SJSA1 (cell line): Measurements from ENCODE around the gene CTNNA3. TPM values are rescaled to one million over a fixed set of nuclear protein-coding genes. Genes with fewer than 3 reads are reported as not detected.

Experiments
- DNase-seq, 2 experiments: peaks; one replicate each; pipeline ENCODE4 v3.0.0-alpha.2; 2015 to 2020; ENCODE audit warnings: low spot score in 2 of 2, low read depth in 1 of 2
- H3K27ac ChIP-seq: fragments of 250-450 bp; sonication (Bioruptor Pico); 2 replicates; pipeline ENCODE4 v1.5.1; 2020; ENCODE audit warnings: mild to moderate bottlenecking, moderate library complexity
- H3K27me3 ChIP-seq: fragments of 250-450 bp; sonication (Bioruptor Pico); replicated peaks from 2 replicates; pipeline ENCODE4 v1.5.1; 2020; ENCODE audit warnings: mild to moderate bottlenecking, moderate library complexity
- H3K36me3 ChIP-seq: fragments of 250-450 bp; sonication (Bioruptor Pico); 2 replicates; pipeline ENCODE4 v1.5.1; 2020; ENCODE audit warnings: mild to moderate bottlenecking
- H3K4me1 ChIP-seq: fragments of 250-450 bp; sonication (Bioruptor Pico); replicated peaks from 2 replicates; pipeline ENCODE4 v1.6.1; 2021; ENCODE audit warnings: mild to moderate bottlenecking
- H3K4me3 ChIP-seq: fragments of 250-450 bp; sonication (Bioruptor Pico); 2 replicates; pipeline ENCODE4 v1.5.1; 2020; ENCODE audit warnings: mild to moderate bottlenecking
- H3K9me3 ChIP-seq: fragments of 250-450 bp; sonication (Bioruptor Pico); replicated peaks from 2 replicates; pipeline ENCODE4 v1.5.1; 2020; ENCODE audit warnings: mild to moderate bottlenecking
- total RNA-seq: library from RNA; depleted of rRNA; stranded (reverse); fragments of >200 nt; shearing (Covaris generic); gene quantifications from 2 replicates; pipeline ENCODE4 v1.2.3, GENCODE V29; 2014

Gene CTNNA3
- total RNA-seq, 1 experiment from 2014 or later: 0.18 TPM

GRCh38 chr10:66964946-66965345 is 731.0 kb downstream of the CTNNA3 start:
- H3K9me3 ChIP-seq: no peaks in the 10 kb centered on the region
- no peak for DNase-seq
- H3K27me3 ChIP-seq: no peaks in the 10 kb centered on the region
- H3K36me3 ChIP-seq: no peaks in the 10 kb centered on the region
- H3K4me3 ChIP-seq: no peak overlapping the region
- no peaks in the 10 kb centered on the region for H3K4me1 ChIP-seq
- H3K27ac ChIP-seq: no peak overlapping the region

DNA sequence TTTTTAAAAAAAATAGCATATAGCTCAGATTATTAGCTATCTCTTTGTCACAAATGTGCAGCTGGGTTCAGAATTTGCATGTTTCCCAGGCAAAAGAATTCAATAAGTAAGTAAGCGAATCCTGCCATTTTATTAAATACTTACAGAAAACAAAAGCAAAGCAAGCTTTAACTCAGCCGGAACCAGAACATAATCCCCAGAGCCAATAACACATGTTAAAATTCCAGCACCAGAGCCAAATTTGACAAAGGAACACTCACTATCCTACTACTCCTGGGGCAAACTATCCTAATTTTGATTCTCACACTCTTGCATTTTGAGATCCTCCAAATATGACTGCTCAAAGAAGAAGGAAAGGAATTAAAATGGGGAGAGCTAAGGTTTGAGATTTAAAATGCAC is 737.5 kb downstream of the CTNNA3 start:
- no peaks in the 10 kb centered on the region for H3K27me3 ChIP-seq
- no peaks in the 10 kb centered on the region for H3K9me3 ChIP-seq
- H3K4me3 ChIP-seq: no peak overlapping the region
- DNase-seq: no peak
- H3K27ac ChIP-seq: no peak overlapping the region
- H3K36me3 ChIP-seq: no peaks in the 10 kb centered on the region
- no peaks in the 10 kb centered on the region for H3K4me1 ChIP-seq

DNA sequence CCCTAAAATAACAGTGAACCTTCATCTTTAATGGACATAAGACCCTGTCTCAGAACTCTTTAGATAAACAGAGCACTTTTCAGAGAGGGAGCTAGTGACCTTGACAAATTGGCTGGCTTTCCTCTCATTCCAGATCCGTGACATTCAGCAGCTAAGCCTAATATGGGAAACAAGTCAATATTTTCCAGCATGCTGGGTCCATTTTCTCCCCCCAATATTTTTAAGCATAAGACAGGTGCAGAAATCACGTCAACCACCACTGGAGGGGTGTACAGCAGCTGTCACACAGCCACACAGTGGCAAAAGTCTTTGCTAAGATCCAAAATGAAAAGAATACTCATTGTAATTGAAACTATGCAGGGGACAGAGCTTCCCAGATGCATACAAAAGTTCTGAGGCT is 744.1 kb downstream of the CTNNA3 start:
- Histone ChIP-seq H3K4me1 (no peaks in the 10 kb centered on the region), H3K36me3 (no peaks in the 10 kb centered on the region), H3K9me3 (no peaks in the 10 kb centered on the region), H3K27ac (no peak overlapping the region), H3K4me3 (no peak overlapping the region), H3K27me3 (no peaks in the 10 kb centered on the region)
- DNase-seq: no peak

DNA sequence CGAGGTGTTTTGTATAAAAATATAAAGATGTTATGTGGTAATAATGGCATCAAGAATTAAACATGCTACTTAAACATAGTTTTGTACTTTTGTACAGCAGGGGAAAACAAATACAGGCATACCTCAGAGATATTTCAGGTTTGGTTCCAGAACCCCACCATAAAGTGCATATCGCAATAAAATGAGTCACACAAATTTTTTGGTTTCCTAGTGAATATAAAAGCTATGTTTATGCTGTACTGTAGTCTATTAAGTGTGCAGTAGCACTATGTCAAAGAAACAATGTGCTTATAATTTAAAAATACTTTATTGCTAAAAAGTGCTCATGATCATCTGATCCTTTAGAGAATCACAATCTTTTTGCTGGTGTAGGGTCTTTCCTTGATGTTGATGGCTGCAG is 752.4 kb downstream of the CTNNA3 start:
- no peak for DNase-seq
- Histone ChIP-seq H3K4me1 (no peaks in the 10 kb centered on the region), H3K27me3 (no peaks in the 10 kb centered on the region), H3K4me3 (no peak overlapping the region), H3K9me3 (no peaks in the 10 kb centered on the region), H3K27ac (no peak overlapping the region), H3K36me3 (no peaks in the 10 kb centered on the region)

- Histone ChIP-seq H3K9me3 (no peaks in the 10 kb centered on the region), H3K36me3 (no peaks in the 10 kb centered on the region), H3K4me3 (no peak overlapping the region), H3K27ac (no peak overlapping the region), H3K4me1 (no peaks in the 10 kb centered on the region), H3K27me3 (no peaks in the 10 kb centered on the region)
- DNase-seq: no peak
Observed at GRCh38 chr10:66942407-66942806, 753.6 kb downstream of the CTNNA3 start.

GRCh38 chr10:66941491-66941890 is 754.5 kb downstream of the CTNNA3 start:
- Histone ChIP-seq H3K36me3 (no peaks in the 10 kb centered on the region), H3K4me1 (no peaks in the 10 kb centered on the region), H3K9me3 (no peaks in the 10 kb centered on the region), H3K4me3 (no peak overlapping the region), H3K27ac (no peak overlapping the region), H3K27me3 (no peaks in the 10 kb centered on the region; the same call in 1 of the 2 replicates)
- no peak for DNase-seq

GRCh38 chr10:66940965-66941364 is 755.0 kb downstream of the CTNNA3 start:
- Histone ChIP-seq H3K27me3 (no peaks in the 10 kb centered on the region; the same call in 1 of the 2 replicates), H3K4me1 (no peaks in the 10 kb centered on the region), H3K4me3 (no peak overlapping the region), H3K36me3 (no peaks in the 10 kb centered on the region), H3K9me3 (no peaks in the 10 kb centered on the region), H3K27ac (no peak overlapping the region)
- DNase-seq: no peak

- Histone ChIP-seq H3K4me1 (no peaks in the 10 kb centered on the region), H3K9me3 (no peaks in the 10 kb centered on the region), H3K36me3 (no peaks in the 10 kb centered on the region), H3K4me3 (no peak overlapping the region), H3K27ac (no peak overlapping the region), H3K27me3 (no peaks in the 10 kb centered on the region; the same call in 1 of the 2 replicates)
- DNase-seq: no peak
Observed at GRCh38 chr10:66934711-66935110, 761.3 kb downstream of the CTNNA3 start.

DNA sequence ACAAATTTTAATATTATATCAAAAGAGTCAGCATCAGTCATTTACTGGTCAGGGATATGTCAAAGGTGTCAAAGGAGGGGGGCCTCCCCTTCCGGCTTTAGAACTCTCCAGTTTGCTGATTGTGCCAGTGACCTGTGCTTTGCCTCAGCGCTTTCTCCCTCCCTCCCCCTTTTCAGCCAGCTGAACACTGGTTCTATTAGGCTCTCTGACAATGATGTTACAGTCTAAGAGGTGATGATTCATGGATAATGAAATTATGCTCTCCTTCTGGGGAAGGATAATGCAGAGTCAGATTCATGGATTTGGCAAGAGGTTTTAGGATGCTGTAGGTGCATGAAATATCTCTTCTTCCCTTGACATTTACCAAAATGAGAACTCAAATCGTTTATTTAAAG is 764.0 kb downstream of the CTNNA3 start:
- no peak overlapping the region for H3K27ac ChIP-seq
- no peaks in the 10 kb centered on the region for H3K9me3 ChIP-seq
- H3K4me1 ChIP-seq: no peaks in the 10 kb centered on the region
- H3K27me3 ChIP-seq: no peaks in the 10 kb centered on the region; the same call in 1 of the 2 replicates
- no peak overlapping the region for H3K4me3 ChIP-seq
- no peaks in the 10 kb centered on the region for H3K36me3 ChIP-seq
- no peak for DNase-seq

DNA sequence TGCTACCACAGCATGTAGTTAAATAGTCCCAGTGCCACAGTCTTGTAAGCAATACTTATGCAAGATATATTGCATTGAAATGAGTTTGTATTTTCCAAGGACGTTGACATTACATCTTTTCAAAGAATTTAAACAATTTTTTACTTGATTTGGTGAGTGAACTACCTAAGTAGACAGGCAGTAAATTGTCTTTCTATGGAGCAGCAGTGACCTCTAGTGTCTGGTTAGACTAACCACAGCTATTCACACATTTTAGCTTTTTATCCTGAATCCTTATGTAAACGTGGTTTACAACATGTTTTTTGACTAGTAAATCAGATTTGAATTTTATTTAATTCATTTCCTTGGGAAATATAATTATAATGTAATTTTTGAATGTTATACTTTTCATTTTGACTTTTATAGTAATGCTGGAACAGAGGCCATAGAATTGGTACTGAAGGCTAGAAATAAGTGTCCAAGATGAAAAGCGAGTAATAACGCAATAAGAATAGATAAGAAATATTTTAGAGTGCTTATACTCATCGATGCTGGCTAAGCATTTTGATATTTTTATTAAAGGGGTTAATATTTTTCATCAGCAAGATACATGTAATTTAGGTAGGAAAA is 764.6 kb downstream of the CTNNA3 start:
- no peaks in the 10 kb centered on the region for H3K36me3 ChIP-seq
- no peaks in the 10 kb centered on the region for H3K9me3 ChIP-seq
- no peak overlapping the region for H3K4me3 ChIP-seq
- H3K27me3 ChIP-seq: no peaks in the 10 kb centered on the region; the same call in 1 of the 2 replicates
- H3K27ac ChIP-seq: no peak overlapping the region
- DNase-seq: peak in 1 of 2 experiments; percentile 6
- no peaks in the 10 kb centered on the region for H3K4me1 ChIP-seq

DNA sequence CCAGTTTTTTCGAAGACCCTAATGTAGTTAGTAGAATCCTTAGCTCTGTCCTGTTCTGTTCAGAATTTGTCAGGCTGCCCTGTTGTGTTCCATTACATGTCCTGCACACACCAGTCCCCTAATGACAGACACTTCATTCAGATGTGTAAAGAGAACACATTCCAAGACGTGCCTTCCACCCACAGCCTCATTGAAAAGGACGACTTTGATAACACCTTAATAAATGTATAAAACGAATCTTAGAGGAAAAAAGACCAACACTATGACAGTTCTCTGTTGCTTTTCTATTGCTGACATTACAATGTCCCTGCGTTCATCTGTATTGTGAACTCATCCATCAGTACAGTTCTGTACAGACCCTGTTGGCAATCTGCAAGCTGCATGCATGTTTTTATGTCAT is 766.6 kb downstream of the CTNNA3 start:
- H3K4me1 ChIP-seq: no peaks in the 10 kb centered on the region
- H3K36me3 ChIP-seq: no peaks in the 10 kb centered on the region
- no peak for DNase-seq
- no peak overlapping the region for H3K4me3 ChIP-seq
- H3K9me3 ChIP-seq: no peaks in the 10 kb centered on the region
- H3K27ac ChIP-seq: no peak overlapping the region
- no peaks in the 10 kb centered on the region; the same call in 1 of the 2 replicates for H3K27me3 ChIP-seq

- Histone ChIP-seq H3K4me3 (no peak overlapping the region), H3K27ac (no peak overlapping the region), H3K9me3 (no peaks in the 10 kb centered on the region), H3K4me1 (no peaks in the 10 kb centered on the region), H3K36me3 (no peaks in the 10 kb centered on the region), H3K27me3 (no peaks in the 10 kb centered on the region; the same call in 1 of the 2 replicates)
- no peak for DNase-seq
Observed at GRCh38 chr10:66928776-66929175, 767.2 kb downstream of the CTNNA3 start.

- Histone ChIP-seq H3K27ac (no peak overlapping the region), H3K36me3 (no peaks in the 10 kb centered on the region), H3K9me3 (no peaks in the 10 kb centered on the region), H3K27me3 (no peaks in the 10 kb centered on the region; the same call in 1 of the 2 replicates), H3K4me3 (no peak overlapping the region), H3K4me1 (no peaks in the 10 kb centered on the region)
- DNase-seq: no peak
Observed at GRCh38 chr10:66927971-66928770, 767.8 kb downstream of the CTNNA3 start.

DNA sequence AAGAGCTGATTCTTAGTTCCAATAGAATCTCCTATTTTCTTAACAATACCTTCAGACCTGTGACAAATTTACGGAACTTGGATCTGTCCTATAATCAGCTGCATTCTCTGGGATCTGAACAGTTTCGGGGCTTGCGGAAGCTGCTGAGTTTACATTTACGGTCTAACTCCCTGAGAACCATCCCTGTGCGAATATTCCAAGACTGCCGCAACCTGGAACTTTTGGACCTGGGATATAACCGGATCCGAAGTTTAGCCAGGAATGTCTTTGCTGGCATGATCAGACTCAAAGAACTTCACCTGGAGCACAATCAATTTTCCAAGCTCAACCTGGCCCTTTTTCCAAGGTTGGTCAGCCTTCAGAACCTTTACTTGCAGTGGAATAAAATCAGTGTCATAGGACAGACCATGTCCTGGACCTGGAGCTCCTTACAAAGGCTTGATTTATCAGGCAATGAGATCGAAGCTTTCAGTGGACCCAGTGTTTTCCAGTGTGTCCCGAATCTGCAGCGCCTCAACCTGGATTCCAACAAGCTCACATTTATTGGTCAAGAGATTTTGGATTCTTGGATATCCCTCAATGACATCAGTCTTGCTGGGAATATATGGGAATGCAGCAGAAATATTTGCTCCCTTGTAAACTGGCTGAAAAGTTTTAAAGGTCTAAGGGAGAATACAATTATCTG is 768.6 kb downstream of the CTNNA3 start:
- Histone ChIP-seq H3K27ac (no peak overlapping the region), H3K9me3 (no peaks in the 10 kb centered on the region), H3K4me1 (no peaks in the 10 kb centered on the region), H3K36me3 (no peaks in the 10 kb centered on the region), H3K4me3 (no peak overlapping the region), H3K27me3 (no peaks in the 10 kb centered on the region; the same call in 1 of the 2 replicates)
- no peak for DNase-seq
